NT2/D1 (cell line): ENCODE results near the gene USP47.

Experiments
- SUZ12 ChIP-seq: IDR thresholded peaks from 2 replicates; pipeline ENCODE4 v1.6.1; 2011; ENCODE audit not compliant: insufficient read length, insufficient read depth; ENCODE audit errors: extremely low read depth
- YY1 ChIP-seq: IDR thresholded peaks from 2 replicates; pipeline ENCODE4 v1.6.1; 2011; ENCODE audit not compliant: insufficient read length, insufficient read depth

DNA sequence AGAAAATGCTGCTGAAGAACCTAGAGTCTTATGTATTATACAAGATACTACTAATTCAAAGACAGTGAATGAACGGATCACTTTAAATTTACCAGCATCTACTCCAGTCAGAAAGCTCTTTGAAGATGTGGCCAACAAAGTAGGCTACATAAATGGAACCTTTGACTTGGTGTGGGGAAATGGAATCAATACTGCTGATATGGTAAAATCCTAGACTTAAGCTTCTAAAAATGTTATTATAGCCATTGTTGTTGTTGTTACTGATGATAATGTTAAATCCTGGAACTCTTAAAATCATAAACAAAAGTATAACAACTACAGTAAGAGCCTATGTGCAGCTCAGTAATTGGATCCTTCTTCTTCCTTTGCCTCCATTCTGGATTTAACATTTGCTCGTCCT is 38.4 kb downstream of the USP47 start:
- TF ChIP-seq YY1 (no peak), SUZ12 (no peak)
